SK-N-MC (cell line): ENCODE results near the gene MUTYH.

Experiments
- EZH2 ChIP-seq: fragments of 200-600 bp; sonication (generic); IDR thresholded peaks from one replicate; pipeline ENCODE4 v1.6.1; 2017; ENCODE audit warnings: antibody characterized with exemption
- FOXP2 ChIP-seq: optimal IDR thresholded peaks from 2 replicates; pipeline ENCODE3; 2011; ENCODE audit warnings: mild to moderate bottlenecking, moderate library complexity; ENCODE audit not compliant: insufficient read depth; ENCODE audit errors: extremely low read length, control extremely low read depth
- POLR2AphosphoS5 ChIP-seq: IDR thresholded peaks from 2 replicates; pipeline ENCODE4 v1.6.1; 2012; ENCODE audit warnings: mild to moderate bottlenecking, low read depth, low read length, borderline replicate concordance

DNA sequence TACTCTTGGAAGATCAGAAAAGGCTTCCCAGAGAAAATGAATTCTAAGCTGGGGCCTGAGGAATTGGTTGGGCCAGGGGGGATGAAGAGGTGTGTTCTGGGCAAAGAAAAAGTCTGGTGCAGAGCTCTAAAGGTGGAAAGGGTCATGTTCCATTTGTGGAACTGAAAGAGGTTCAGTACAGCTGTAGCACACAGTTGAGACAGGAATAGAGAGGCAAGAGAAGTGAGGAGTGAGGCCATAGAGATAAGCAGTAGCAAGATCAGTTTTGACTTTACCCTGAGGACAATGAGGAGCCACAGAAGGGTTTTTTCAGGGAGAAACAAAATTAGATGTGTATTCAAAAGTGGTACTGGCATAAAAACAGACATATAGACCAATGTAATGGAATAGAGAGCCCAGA lies 30.3 kb upstream of the MUTYH start:
- TF ChIP-seq POLR2AphosphoS5 (no peak), EZH2 (no peak), FOXP2 (no peak)
